Esophagus muscularis mucosa (tissue), 4 donors: Measurements from ENCODE around the gene OR52N2. TPM values are rescaled to one million over a fixed set of nuclear protein-coding genes. Genes with fewer than 3 reads are reported as not detected.

Experiments used
- DNase-seq: peaks from one replicate; pipeline ENCODE4 v3.0.0-alpha.2; 2017; ENCODE audit errors: extremely low spot score
- H3K27ac ChIP-seq, 4 donors: fragments of 200-600 bp; sonication (generic); replicated peaks in 1 of 4; 1 replicate in 3 of 4; 2 replicates in 1 of 4; pipeline ENCODE4 v1.5.1; 2016 to 2019; ENCODE audit warnings: mild to moderate bottlenecking in 1 of 4
- H3K27me3 ChIP-seq, 4 donors: fragments of 200-600 bp; sonication (generic); one replicate each; pipeline versions ENCODE4 v1.5.1 to v1.6.0; 2016 to 2019
- H3K36me3 ChIP-seq, 4 donors: fragments of 200-600 bp; sonication (generic); one replicate each; pipeline ENCODE4 v1.5.1; 2016 to 2019
- H3K4me1 ChIP-seq, 4 donors: fragments of 200-600 bp; sonication (generic); one replicate each; pipeline ENCODE4 v1.5.1; 2016 to 2019
- H3K4me3 ChIP-seq, 4 donors: fragments of 200-600 bp; sonication (generic); 1 replicate in 2 of 4; 2 replicates in 2 of 4; pipeline ENCODE4 v1.5.1; 2016 to 2019; ENCODE audit warnings: mild to moderate bottlenecking in 4 of 4, moderate library complexity in 1 of 4
- H3K9me3 ChIP-seq, 4 donors: fragments of 200-600 bp; sonication (generic); 1 replicate in 3 of 4; 2 replicates in 1 of 4; pipeline ENCODE4 v1.5.1; 2016 to 2019
- CTCF ChIP-seq, 3 experiments: fragments of 200-600 bp in 2 of 3; fragments of 450-650 bp in 1 of 3; sonication (generic) in 2 of 3; IDR thresholded peaks; one replicate each; pipeline ENCODE4 v1.5.1; 2017 to 2019; ENCODE audit warnings: antibody characterized with exemption in 3 of 3, mild to moderate bottlenecking in 2 of 3, moderate library complexity in 1 of 3
- EP300 ChIP-seq: sonication (generic); formaldehyde crosslinking; IDR thresholded peaks from one replicate; pipeline ENCODE4 v1.6.1; 2017; ENCODE audit warnings: antibody characterized with exemption
- POLR2A ChIP-seq: fragments of 450-650 bp; IDR thresholded peaks from one replicate; pipeline ENCODE4 v1.6.1; 2017; ENCODE audit warnings: antibody characterized with exemption, moderate library complexity, mild to moderate bottlenecking, low read depth
- POLR2AphosphoS5 ChIP-seq, 2 donors: sonication (generic); formaldehyde crosslinking; IDR thresholded peaks; one replicate each; pipeline ENCODE4 v1.6.1; 2017; ENCODE audit warnings: antibody characterized with exemption in 2 of 2
- WGBS: methylation state at CpG from one replicate; pipeline ENCODE4 v1.1.5; 2018; 5-methylcytosine and 5-hydroxymethylcytosine counted together
- intact Hi-C: fragments of 100-400 bp; cut with DNase I; formaldehyde crosslinking; loops from one replicate; pipeline ENCODE4 v1.15.1; 2023
- total RNA-seq, 4 donors: library from RNA; depleted of rRNA; stranded (reverse); fragments of >200 nt; gene quantifications; one replicate each; pipeline versions ENCODE4 v1.1.0 to v1.2.1, GENCODE V29; 2016

OR52N2 gene
- total RNA-seq, 4 donors from 2014 or later = not detected

- H3K27me3 ChIP-seq = no peaks in the 10 kb centered on the region
- WGBS = 64% methylated on average over 1 of the region's 1 CpG
- no peaks in the 10 kb centered on the region for H3K4me1 ChIP-seq
- H3K27ac ChIP-seq = no peak overlapping the region
- no peaks in the 10 kb centered on the region for H3K36me3 ChIP-seq
- no peak overlapping the region for H3K4me3 ChIP-seq
- DNase-seq = no peak
- intact Hi-C loops = no loop called here
- TF ChIP-seq CTCF (IDR thresholded peaks at IDR 0.05) (no peak), EP300 (no peak), POLR2A (no peak), POLR2AphosphoS5 (IDR thresholded peaks at IDR 0.05) (no peak)
- H3K9me3 ChIP-seq = peaks cover 0 to 4% (median 0%) of the 10 kb centered on the region in 4 donors
Observed at GRCh38 chr11:5846701-5847100, 38.0 kb downstream of the OR52N2 start.

GRCh38 chr11:5847711-5848110 is 39.0 kb downstream of the OR52N2 start:
- Histone ChIP-seq H3K27me3 (no peaks in the 10 kb centered on the region), H3K9me3 (peaks cover 0 to 7% (median 0%) of the 10 kb centered on the region in 4 donors), H3K27ac (no peak overlapping the region), H3K4me3 (no peak overlapping the region), H3K36me3 (no peaks in the 10 kb centered on the region), H3K4me1 (no peaks in the 10 kb centered on the region)
- TF ChIP-seq POLR2A = no peak
- no peak for TF ChIP-seq CTCF (IDR thresholded peaks at IDR 0.05)
- TF ChIP-seq POLR2AphosphoS5 (IDR thresholded peaks at IDR 0.05) = no peak
- TF ChIP-seq EP300 = no peak
- intact Hi-C loops = no loop called here
- no peak for DNase-seq

- Histone ChIP-seq H3K27me3 (no peaks in the 10 kb centered on the region), H3K9me3 (peaks cover 0 to 7% (median 0%) of the 10 kb centered on the region in 4 donors), H3K36me3 (no peaks in the 10 kb centered on the region), H3K4me3 (no peak overlapping the region), H3K27ac (no peak overlapping the region), H3K4me1 (no peaks in the 10 kb centered on the region)
- intact Hi-C loops = no loop called here
- WGBS = 92% methylated on average over 1 of the region's 1 CpG
- no peak for DNase-seq
- TF ChIP-seq CTCF (IDR thresholded peaks at IDR 0.05) (no peak), POLR2AphosphoS5 (IDR thresholded peaks at IDR 0.05) (no peak), EP300 (no peak), POLR2A (no peak)
Observed at GRCh38 chr11:5851002-5851401, 42.3 kb downstream of the OR52N2 start.

- Histone ChIP-seq H3K27me3 (no peaks in the 10 kb centered on the region), H3K4me1 (no peaks in the 10 kb centered on the region), H3K9me3 (no peaks in the 10 kb centered on the region), H3K4me3 (no peak within 1 kb of the TSS), H3K27ac (no peak within 1 kb of the TSS), H3K36me3 (no peaks in the 10 kb centered on the region)
- intact Hi-C loops = no loop called here
- no peak for DNase-seq
- TF ChIP-seq POLR2A = no peak
- 90% methylated on average over 3 of the region's 3 CpGs for WGBS
Observed at GRCh38 chr11:5857590-5857989, 48.9 kb downstream of the OR52N2 start, which contains the start of gene OR52E8. Gene OR52E8 (minus strand): TSS chr11:5857690. CDS start chr11:5857690, 0 bp downstream.

- no peak for DNase-seq
- TF ChIP-seq EP300 (no peak), POLR2AphosphoS5 (IDR thresholded peaks at IDR 0.05) (no peak), POLR2A (no peak), CTCF (IDR thresholded peaks at IDR 0.05) (no peak)
- Histone ChIP-seq H3K27ac (no peak overlapping the region), H3K4me1 (no peaks in the 10 kb centered on the region), H3K36me3 (no peaks in the 10 kb centered on the region), H3K4me3 (no peak overlapping the region), H3K9me3 (no peaks in the 10 kb centered on the region), H3K27me3 (no peaks in the 10 kb centered on the region)
- WGBS = 83% methylated on average over 2 of the region's 2 CpGs
- intact Hi-C loops = no loop called here
Observed at GRCh38 chr11:5865826-5866225, 57.1 kb downstream of the OR52N2 start.

Other genes starting within 250 kb of the OR52N2 start
- gene OR52B6, start 228.0 kb upstream of the OR52N2 start, total RNA-seq = not detected
- gene TRIM6, start 212.3 kb upstream of the OR52N2 start, total RNA-seq = 1 to 10 TPM; 1.8 to 3.4 (median 2.5) TPM
- gene TRIM34, start 183.9 kb upstream of the OR52N2 start, total RNA-seq = 1 to 10 TPM; 3.0 to 5.0 (median 3.9) TPM
- 10 to 100 TPM; 15.9 to 21.5 (median 16.6) TPM for gene TRIM5, start 123.8 kb upstream of the OR52N2 start, total RNA-seq
- gene TRIM22, start 119.1 kb upstream of the OR52N2 start, total RNA-seq = 10 to 100 TPM; 27.1 to 46.6 (median 36.7) TPM
- gene OR56B1, start 72.5 kb upstream of the OR52N2 start, total RNA-seq = not detected
- not detected for gene OR52N4, start 54.7 kb upstream of the OR52N2 start, total RNA-seq
- gene OR52N5, start 25.6 kb upstream of the OR52N2 start, total RNA-seq = under 1 TPM in 1 of 4 donors, not detected in 3; 0.17 TPM
- gene OR52N1, start 17.7 kb upstream of the OR52N2 start, total RNA-seq = not detected
- not detected for gene OR52E6, start 33.0 kb downstream of the OR52N2 start, total RNA-seq
- not detected for gene OR52E8, start 48.8 kb downstream of the OR52N2 start, total RNA-seq
- not detected for gene OR52E4, start 71.7 kb downstream of the OR52N2 start, total RNA-seq
- not detected for gene OR52E5, start 84.3 kb downstream of the OR52N2 start, total RNA-seq
- not detected for gene OR56A3, start 133.3 kb downstream of the OR52N2 start, total RNA-seq
- not detected for gene OR56A5, start 159.6 kb downstream of the OR52N2 start, total RNA-seq
- not detected for gene OR52L1, start 178.1 kb downstream of the OR52N2 start, total RNA-seq
- not detected for gene OR56A4, start 198.0 kb downstream of the OR52N2 start, total RNA-seq
- gene OR56A1, start 221.8 kb downstream of the OR52N2 start, total RNA-seq = not detected